HG02938 (cell line): ENCODE measurements around the gene TRIM8.

Source experiments
- ATAC-seq: cut with Tn5 transposase; IDR thresholded peaks from one replicate; pipeline ENCODE4 v1.9.1; 2021; ENCODE audit warnings: mild to moderate bottlenecking, moderate library complexity; ENCODE audit not compliant: unreplicated experiment

The TRIM8 gene, protein sequence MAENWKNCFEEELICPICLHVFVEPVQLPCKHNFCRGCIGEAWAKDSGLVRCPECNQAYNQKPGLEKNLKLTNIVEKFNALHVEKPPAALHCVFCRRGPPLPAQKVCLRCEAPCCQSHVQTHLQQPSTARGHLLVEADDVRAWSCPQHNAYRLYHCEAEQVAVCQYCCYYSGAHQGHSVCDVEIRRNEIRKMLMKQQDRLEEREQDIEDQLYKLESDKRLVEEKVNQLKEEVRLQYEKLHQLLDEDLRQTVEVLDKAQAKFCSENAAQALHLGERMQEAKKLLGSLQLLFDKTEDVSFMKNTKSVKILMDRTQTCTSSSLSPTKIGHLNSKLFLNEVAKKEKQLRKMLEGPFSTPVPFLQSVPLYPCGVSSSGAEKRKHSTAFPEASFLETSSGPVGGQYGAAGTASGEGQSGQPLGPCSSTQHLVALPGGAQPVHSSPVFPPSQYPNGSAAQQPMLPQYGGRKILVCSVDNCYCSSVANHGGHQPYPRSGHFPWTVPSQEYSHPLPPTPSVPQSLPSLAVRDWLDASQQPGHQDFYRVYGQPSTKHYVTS

DNA sequence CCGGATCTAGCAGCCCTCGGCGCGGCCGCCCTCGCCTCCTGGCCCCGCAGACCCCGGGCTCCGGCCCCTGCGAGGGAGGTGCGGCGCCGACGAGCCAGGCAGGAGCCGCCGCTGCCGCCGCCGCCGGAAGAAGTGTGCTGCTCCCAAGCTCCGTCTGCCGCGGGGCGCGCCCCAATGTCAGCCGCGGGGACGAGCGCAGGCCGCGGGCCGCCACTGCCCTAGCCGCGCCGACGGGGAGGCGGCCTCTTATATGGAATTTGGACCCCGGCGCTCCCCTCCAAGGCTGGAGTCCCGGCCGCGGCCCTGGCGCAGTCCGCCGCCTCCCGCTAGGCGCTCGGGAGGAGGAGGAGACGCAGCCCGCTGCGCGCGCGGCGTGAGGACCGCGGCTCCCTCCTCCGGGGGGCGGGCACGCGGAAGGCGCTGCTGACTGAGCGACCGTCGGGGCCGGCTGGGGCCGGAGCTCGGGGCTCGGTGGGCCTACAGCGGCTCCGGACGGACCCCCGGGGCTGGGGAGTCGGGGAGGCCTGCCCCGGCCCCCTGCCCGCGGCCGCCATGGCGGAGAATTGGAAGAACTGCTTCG lies at the start of gene TRIM8:
TSS of gene TRIM8 (plus strand) at position 414 of the 580 bp plus-strand sequence. CDS start at position 553, 139 bp downstream.
- no peak for ATAC-seq

DNA sequence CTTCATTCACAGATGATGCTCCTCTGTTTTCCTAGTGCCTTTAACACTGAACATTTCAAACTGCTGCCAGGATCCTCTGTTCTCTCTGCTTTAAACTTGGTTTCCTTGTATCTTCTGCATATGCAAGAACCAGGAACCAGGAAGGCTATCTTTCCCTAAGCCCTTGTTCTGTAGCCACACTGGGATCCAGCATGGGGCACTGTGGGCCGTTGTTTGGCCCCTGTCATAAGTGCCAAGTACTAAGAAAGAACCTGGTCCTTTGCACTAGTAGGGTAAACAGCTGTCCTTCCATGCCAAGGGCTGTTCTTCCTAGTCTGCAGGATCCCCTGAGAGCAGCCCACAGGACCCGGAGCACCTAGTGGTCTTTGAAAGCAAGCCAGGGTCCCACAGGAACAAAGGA lies 49.0 kb upstream of the TRIM8 start:
- no peak for ATAC-seq

DNA sequence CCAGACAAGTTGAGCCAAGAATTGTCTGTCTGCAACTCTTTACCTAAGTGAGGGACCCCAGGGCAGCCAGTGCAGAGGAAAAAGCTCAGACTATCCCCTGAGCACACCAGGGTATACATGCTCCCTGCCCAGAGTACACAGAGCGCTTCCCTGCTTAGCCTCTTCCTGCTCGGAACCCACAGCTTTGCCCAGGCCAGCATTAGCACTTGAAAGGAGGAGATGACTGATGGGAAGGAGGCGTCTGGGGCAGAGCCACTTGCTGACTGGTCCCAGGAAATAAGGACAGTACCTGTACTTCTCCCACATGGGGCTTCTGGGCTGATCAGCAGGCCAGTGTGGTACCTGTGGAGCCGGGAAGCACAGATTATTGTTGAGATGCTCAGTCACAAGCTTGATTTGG lies 48.4 kb upstream of the TRIM8 start:
- ATAC-seq, result no peak

DNA sequence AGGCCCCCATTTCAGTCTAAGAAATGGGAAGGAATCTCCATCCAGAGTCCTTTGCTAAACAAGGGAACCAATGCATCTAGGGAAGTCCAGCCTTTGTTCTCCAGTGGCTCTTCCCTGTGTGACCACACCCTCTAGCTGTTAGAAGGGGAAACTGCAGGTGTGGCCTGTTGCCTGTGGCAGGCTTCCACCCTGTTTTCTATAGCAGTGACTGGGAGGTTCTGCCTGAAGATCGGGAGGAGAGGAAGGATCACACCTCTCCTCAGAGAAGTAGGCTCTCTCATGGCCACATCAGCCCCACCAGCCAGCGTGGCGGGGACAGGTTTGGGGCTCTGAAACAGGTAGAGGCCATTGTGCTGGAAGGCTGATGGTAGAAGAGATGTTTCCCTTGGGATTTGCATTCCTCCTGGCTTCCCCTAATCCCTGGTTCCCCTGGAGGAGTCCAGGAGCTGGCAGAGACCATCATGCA lies 47.7 kb upstream of the TRIM8 start:
- ATAC-seq, result no peak

DNA sequence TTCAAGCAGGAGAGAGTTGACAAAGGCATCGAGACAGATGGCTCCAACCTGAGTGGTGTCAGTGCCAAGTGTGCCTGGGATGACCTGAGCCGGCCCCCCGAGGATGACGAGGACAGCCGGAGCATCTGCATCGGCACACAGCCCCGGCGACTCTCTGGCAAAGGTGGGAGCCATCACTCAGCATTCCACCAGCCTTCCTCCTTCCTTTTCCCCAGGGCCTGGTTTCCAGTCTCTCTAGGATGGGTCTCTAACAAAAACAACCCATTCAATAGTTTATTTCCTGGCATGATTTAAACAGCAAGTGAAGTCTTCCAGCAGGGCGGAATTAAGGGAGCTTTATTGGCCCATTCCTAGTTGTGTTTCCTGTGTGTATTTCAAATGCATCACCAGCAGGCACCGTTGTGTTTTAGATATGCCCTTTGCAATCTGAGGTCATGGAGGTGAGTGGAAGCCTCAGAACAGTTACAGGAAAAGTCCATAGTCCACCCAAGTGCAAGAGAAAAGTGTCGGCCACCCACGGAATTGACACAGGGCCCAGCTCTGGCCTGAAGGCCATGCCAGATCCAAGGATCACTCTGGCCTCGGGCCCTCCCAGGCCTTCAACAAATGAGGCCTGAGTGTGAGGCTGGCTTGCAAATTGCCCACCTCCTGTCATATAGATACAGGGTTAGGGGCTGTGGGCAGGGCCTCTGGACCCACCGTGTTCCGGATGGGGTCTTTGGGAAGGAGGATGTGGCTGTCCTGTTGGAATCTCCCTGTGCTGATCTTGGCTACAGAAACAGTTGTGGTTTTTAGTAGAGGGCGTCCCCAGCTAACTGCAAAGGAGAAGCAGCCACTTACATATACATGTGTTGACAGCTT lies 46.9 kb upstream of the TRIM8 start:
- ATAC-seq, result no peak

DNA sequence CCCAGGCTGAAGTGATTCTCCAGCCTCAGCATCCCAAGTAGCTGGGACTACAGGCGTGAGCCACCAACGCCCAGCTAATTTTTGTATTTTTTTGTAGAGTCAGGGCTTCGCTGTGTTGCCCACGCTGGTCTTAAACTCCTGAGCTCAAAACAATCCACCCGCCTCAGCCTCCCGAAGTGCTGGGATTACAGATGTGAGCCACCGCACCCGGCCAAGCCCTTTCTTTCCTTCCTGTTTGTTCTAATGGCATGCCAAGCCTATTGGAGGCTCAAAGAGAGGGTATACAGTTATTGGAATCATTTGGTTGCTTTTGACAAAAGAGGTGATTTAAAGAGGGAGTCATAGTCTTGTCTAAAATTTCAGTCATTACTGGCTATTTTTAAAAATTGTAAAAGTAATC lies 46.0 kb upstream of the TRIM8 start:
- no peak for ATAC-seq

DNA sequence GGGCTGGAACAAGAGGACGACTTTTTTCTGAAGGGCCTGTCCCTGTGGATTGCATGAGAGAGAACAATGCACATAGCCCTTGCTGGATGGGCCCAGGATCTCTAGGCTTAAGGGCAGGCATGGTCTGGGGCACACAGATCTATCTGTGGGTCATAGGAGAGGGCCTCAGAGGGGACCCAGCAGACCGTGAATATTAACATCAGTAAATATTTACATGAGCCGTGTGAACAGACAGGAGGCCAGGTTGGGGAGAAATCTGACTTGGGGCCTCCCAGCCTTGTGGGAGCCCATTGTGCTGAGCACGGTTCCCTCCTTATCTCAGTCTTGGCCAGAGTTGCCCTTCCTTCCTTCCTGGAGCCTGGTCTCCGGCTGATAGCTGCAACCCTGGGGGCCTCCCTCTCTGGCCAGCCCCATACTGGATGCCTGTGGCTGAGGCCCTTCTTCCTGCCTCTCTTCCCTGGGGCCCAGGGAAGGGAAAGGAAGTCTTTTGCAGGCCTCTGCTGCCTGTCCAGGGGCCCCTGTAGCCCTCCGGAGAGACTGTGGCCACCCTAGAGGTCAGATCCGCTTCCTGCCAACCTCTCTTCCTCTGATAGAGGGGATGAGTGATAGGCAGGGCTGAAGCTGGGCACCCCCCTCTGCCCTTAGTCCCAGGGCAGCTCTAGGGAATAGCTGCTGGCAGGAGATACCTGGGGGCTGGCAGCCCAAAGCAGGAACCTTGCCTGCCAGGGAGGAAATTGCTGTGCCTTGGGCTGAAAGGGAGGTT lies 44.5 kb upstream of the TRIM8 start:
- ATAC-seq, result no peak

DNA sequence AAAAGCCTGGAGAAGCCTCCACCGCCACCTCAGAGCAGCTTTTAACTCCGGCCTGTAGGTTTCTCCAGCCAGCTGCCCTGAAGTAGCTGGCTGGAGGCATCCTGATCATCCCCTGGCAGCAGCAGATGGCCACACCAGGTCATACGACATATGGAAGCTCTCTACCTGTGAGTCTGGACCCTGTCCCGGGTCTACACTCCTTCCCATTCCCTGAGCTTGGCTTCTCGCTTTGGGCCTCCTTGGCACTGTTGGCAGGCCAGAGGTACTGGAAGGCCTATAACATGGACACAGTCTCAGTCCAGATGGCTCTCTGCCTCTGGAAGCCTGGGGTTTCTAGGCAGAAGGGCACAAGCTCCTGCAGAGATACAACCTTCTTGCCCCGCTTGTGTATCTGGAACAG lies 43.5 kb upstream of the TRIM8 start:
- no peak for ATAC-seq

DNA sequence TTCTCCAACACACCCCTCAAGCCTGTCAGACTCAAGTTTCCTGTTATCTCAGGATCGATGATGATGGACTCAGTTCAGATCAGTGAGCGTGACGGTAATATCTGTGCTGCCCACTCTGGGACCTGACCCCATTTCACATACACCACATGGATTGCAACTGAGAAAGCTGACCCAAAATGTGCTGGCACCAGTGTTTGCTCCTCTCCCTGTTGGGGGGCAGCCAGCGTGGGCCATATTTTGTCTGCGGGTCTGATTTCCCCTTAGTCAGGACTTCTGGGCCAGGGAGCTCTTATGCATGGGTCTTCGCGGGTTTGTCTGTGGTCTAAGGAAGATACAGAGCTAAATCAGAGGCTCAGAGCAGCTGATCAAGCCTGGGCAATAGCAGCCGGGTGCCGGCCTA lies 42.6 kb upstream of the TRIM8 start:
- ATAC-seq, result no peak

DNA sequence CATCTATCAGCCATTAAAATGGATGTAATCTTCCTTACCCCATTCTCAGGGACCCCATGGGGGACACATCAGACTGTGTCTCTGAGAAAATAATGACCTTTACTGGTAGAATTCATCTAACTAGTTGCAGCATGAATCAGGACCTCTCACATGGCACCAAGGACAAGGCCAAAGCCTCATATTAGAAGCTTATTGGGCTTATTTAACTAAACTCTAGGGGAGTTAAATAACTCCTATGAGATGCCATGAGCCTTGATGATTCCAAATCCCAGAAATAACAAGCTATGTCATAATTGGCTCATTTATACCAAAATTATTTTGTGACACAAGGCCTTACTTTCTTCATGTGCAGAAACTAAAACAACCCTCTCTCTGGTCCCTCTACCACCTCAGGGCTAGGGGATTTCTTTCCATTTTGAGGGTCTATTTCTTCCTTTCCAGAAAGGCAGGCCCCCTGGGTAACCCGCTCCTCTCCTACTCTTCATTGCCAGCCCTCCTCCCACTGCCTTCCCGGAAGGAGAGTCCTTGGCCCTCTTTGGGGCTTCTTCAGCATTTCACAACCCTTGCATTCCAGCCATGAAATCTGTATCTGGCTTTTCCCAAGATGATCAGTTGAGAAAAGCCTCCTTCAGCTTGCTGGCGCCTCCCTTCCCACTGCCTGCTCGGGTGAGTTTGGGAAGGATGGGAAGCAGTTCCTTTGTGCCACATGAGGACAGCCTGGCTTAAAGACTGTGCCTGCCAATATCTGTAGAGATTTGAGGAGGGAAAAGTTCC lies 41.8 kb upstream of the TRIM8 start:
- ATAC-seq, result no peak

DNA sequence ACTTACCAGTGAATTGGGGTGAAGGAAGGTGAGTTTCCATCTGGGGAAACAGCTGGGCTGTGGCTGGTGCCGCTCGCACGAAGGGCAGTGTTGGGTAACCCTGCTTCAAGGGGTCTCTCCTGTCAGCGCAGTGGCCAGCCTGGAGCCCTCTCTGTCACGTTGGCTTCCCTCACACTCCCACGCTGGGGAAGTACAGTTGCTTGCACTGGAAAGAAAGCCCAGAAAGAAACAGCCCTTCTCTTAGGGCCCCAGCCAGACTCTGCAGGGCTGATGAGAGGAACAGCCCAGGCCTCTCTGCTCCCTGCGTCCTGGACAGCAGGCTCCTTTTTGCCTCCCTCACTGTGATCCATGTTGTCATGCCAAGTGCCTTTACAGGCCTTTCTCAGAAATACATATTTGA lies 40.3 kb upstream of the TRIM8 start:
- ATAC-seq, result no peak

DNA sequence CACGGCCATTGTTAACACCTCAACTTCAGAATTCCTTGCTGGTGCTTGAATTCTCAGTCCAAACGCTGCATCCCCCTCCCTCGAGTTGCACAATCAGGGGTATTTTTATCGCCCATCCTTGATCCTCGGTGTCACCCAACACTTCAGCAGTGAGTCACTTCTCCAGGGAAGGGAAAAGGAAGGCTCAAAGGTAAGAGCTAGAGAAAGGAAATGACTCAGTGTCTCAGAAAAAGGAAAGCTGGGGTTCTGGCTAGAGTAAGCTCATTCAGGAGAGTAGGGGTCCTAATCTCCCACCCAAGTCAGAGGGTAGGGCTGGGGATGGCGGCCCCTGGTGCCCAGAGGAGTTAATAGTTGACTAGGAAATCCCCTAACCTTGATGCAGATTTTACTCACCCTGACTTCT lies 39.8 kb upstream of the TRIM8 start:
- ATAC-seq, result no peak

DNA sequence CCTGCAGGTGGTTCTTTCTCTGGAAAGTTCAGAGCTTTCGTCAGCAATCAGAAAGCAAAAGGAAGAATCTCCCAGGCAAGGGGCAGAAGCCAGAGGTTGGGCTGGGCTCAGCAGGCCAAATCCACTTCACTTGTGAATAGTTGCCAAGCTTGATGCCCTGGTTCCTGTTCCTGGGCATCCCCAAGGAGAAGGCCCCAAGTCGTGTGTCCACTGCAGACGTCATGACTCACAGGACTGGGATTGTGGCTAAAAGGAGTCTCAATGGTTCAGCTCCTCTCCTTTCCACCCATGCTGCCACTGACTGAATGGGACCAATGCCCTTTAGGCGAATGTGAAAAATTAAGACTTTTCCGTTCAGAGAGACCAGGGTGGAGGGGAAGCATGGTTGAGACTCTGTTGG lies 38.6 kb upstream of the TRIM8 start:
- no peak for ATAC-seq

DNA sequence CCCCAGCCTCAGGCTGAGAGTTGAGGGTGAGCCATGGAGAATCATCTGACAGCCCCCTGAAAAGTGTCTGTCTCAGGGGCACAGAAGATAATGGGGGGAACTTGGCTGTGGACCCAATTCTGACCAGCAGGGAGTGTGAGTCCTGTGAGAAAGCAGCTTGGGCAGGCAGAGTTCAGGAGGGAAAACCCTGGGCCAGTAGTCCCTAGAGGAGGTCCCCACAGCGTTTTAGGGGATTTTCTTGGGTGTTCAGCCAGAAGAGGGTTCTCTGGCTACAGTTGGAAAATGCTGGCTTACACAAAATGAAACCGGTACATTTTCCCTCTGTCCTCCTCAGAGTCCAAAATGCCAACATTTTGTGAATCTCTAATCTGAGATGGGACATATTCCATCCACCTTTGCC lies 35.8 kb upstream of the TRIM8 start:
- ATAC-seq, result no peak

DNA sequence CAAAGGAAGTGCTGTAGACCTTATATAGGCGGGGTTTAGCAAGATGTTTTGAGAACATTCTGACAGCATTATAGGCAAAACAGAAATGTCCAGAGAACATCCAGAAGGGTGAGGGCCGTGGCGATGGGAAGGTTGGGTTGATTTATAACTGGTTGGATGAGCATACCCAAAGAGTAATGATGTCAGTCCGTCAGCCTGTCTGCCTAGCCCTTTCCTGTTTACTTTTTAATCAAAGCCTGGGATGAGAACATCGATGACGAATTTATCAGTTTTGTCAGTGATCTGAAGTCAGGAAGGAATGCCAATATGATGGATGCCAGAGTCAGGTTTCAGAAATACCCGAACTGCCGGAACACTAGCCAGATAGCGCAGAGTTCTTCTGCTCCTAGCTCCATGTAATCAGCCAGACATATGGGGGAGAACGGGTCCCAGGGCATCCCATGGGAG lies 33.8 kb upstream of the TRIM8 start:
- ATAC-seq, result no peak

DNA sequence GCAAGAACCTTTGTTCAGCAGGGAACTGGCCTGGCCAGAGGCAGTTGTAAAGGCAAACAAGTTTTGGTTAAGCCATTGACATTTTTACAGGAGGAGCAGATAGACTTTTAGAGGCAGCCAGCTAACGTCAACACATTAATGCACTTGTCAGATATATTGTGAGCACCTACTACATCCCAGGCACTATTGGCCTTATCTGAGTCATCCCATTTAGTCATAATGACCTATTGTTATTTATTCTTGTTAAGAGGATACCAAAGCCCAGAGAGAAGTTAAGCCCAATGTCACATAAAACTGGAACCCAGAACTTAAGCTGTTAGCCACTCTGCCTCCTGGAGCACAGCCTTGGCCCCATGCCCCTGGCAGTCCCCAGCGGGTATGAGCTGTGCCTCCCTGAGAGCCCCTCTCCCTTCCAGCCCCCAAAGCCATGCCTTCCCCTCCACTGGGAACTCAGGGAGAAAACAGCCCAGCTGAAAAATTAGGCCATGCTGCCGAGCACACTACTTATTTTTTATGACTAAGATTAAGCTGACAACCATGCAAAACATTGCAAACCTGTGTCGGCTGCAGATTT lies 32.7 kb upstream of the TRIM8 start:
- ATAC-seq, result no peak

DNA sequence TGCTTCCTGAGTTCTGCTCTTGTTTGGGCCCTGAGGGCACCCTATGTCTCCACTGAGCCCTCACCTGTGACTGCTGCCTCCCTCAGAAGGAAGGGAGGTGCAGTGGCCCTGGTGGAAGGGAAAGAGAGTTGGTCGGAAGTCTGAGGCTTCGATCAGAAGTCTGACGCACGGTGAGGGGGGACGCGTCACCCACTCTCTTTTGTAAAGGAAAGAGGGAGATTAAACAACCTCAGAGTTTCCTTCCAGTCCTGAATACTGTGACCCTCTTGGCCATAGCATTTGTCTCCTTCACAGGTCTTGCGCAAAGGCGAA lies 31.4 kb upstream of the TRIM8 start:
- no peak for ATAC-seq

DNA sequence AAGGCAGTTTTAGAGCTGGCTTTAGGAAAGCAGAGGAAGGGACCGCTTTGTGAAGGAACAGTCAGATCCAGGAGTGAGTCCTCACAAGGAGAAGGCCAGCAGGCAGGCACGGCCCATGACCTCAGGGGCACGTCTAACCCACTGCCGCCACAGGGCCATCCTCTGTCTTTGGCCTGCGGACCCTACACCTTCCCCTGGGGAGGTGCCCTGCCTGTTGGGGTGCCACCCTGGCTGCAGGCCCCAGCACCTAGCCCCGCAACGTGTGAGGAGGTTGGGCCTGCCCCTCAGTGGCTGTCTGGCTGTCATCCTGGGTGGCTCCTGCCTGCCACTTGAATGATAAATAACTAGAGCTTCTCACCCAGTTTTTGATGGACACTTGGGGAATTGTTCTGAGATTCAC lies 31.0 kb upstream of the TRIM8 start:
- no peak for ATAC-seq

DNA sequence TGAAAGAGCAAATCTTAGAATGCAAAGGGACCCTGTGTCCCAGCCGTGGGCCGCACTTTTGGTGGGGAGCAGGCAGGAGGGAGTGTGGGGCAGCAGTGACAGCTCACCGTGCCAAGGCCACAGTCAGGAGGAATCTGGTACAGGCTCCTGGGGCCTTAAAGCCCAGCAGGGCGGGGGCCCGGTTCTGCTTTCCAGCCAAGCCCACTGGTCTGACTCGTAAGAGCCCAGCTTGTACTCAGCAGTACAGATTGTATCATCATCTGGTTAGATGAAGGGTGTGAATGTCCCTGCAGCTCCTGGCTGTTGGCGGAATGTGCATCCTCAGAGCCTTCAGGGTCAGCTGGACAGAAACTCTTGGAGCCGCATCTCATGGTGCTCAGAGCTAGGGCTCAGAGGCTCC lies 30.5 kb upstream of the TRIM8 start:
- no peak for ATAC-seq

DNA sequence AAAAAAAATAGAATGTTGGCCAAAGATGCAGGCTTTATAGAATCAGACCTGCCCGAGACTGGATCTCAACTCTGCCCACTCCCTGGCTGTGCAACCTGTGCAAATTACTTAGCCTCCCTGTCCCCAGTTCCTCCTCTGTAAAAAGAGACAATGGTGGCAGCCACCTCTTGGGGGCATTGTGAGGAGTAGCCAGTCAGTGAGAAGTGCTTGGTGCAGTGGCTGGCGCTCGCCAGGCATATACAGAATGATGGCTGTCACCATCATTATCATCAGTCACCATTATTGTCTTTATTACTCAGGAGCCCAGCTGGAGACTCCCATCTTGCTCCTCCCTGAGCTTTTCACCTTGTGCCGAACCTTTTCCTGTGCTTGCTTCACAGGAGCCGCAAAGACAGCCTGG lies 29.4 kb upstream of the TRIM8 start:
- no peak for ATAC-seq
